NB4 (cell line): ENCODE measurements around the gene GSTT4.
A peak's percentile ranks its signal among the peaks of the same experiment; 100 is the strongest.
"Not testable (repeated sequence)": the region's sequence is repeated elsewhere in the genome, so short reads cannot be mapped to it uniquely, and the experiment has no call there.

ENCODE experiments used
- DNase-seq: peaks from one replicate; pipeline ENCODE4 v3.0.0; 2010; ENCODE audit warnings: low read depth
- H3K4me3 ChIP-seq: one replicate; pipeline ENCODE4 v1.5.1; 2011; ENCODE audit warnings: mild to moderate bottlenecking, low read depth, low read length, moderate library complexity
- CTCF ChIP-seq: IDR thresholded peaks from one replicate; pipeline ENCODE4 v1.5.1; 2012; ENCODE audit warnings: low read depth, low read length
- MYC ChIP-seq: IDR thresholded peaks from 2 replicates; pipeline ENCODE4 v1.6.1; 2011; ENCODE audit warnings: low read depth, low read length
- POLR2A ChIP-seq: IDR thresholded peaks from 2 replicates; pipeline ENCODE4 v1.6.1; 2011; ENCODE audit warnings: mild to moderate bottlenecking; ENCODE audit not compliant: insufficient read length; ENCODE audit errors: extremely low read depth
- TF ChIP-seq, protein P1 (sequence below): IDR thresholded peaks from 2 replicates; pipeline ENCODE4 v1.6.1; 2011; ENCODE audit warnings: low read depth, low read length

GSTT4 gene

GRCh38 chr22:23970816-23971486, 34.3 kb downstream of the GSTT4 start:
- TF ChIP-seq MYC = no peak
- DNase-seq = peak; percentile 10
- no peak overlapping the region for H3K4me3 ChIP-seq

GRCh38 chr22:23970201-23970641, 35.0 kb downstream of the GSTT4 start:
- TF ChIP-seq CTCF (no peak), POLR2A (no peak)
- TF ChIP-seq, protein P1, sequence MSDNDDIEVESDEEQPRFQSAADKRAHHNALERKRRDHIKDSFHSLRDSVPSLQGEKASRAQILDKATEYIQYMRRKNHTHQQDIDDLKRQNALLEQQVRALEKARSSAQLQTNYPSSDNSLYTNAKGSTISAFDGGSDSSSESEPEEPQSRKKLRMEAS = no peak
- no peak for DNase-seq
- no peak overlapping the region for H3K4me3 ChIP-seq

GRCh38 chr22:23969071-23969470, 36.2 kb downstream of the GSTT4 start:
- no peak for DNase-seq
- no peak overlapping the region for H3K4me3 ChIP-seq
- TF ChIP-seq, protein P1 = no peak
- TF ChIP-seq CTCF (no peak), MYC (no peak)

DNA sequence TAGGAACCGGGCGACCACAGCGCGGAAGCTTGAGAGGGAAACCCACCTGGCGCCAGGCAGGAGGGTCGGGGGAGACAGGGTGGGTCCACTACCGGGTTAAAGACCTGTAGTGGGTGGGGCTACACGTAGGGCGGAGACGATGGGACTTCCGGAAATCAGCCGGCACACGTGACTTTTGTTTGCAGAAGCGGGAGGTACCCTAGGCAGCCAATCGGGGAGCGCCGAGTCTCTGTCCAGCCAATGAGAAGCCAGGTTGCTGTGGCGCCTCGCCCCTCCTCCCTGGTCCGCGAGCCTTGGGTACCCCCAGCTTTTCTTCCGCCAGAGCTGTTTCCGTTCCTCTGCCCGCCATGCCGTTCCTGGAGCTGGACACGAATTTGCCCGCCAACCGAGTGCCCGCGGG, 38.7 kb downstream of the GSTT4 start, which contains the start of gene DDTL:
Gene DDTL (plus strand): TSS at position 321 of the 400 bp plus-strand sequence. CDS start 27 bp downstream, at position 348.
- DNase-seq, H3K4me3 ChIP-seq: not testable (repeated sequence)

DNA sequence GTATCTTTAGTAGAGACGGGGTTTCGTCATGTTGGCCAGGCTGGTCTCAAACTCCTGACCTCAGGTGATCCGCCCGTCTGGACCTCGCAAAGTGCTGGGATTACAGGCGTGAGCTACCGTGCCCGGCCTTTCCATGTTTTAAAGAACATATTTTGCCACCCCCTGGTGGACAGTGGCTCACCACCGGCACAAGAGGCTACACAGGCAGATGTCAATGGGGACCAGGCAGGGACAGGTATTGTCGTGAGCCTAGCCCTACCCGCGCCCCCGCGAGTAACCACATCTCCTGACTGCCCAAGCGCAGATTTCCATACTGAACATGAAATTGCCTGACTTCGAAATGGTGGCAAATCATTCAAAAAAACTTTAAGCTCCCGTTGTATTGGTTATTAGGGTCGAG, 39.2 kb downstream of the GSTT4 start:
- not testable (repeated sequence) for H3K4me3 ChIP-seq, DNase-seq

DNA sequence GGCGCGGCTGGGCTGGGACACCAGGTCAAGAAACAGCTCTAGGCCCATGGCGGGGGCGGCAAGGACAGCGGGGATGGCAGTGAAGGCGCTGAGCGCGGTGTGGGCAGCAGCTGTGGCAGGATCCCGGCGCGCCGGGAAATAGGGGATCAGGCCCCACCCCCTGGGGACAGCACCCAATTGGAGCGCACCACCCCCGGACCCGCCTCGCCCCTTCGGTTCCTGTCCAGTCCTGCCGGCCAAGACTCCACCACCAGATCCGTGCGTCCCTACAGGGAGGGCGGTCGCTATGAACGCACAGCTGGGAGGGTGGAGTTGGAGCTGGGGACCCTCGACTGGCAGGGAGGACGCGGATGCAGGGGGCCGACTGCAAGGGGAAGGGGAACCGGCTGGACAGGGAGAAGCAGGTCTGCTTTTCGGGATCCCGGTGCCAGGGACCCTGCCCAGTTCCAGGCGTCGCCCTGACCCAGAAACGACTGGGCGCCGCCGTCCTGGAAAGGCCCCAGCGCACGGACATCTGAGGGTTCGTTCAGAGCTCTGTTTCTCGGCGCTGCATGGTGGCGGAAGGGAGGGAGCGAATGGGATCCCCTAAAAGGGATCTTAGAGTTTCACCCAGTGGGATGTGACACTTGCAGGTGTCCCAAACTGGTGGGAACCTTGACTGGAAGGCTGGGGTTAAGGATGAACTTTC, 44.0 kb downstream of the GSTT4 start, which contains the start of gene GSTT2B:
Gene GSTT2B (minus strand): TSS at position 112 of the 688 bp plus-strand sequence. CDS start 64 bp downstream, at position 48.
- not testable (repeated sequence) for DNase-seq, H3K4me3 ChIP-seq

DNA sequence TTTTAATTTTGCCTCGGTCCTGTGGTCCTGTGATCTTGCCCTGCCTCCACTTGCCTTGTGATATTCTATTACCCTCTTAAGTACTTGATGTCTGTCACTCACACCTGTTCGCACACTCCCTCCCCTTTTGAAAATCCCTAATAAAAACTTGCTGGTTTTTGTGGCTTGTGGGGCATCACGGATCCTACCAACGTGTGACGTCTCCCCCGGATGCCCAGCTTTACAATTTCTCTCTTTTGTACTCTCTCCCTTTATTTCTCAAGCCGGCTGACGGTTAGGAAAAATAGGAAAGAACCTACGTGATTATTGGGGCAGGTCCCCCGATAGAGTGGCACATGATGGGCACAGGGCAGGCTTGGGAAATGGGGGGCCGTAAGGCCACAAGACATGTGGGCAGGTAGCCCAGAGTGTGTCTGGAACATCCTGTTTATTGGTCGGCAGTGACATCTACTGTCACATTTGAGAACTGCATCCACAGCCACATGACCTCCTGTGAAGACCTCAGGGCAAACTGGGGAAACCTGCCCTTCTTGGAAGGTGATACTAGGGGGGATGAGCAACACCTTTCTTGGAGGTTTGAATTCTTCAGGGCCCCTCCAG, 48.9 kb downstream of the GSTT4 start:
- TF ChIP-seq CTCF = peak; percentile 61
- DNase-seq = peak; percentile 69
- not testable (repeated sequence) for H3K4me3 ChIP-seq

- not testable (repeated sequence) for H3K4me3 ChIP-seq, DNase-seq
Observed at GRCh38 chr22:23955886-23956285, 49.4 kb downstream of the GSTT4 start.

- DNase-seq, H3K4me3 ChIP-seq: not testable (repeated sequence)
Observed at GRCh38 chr22:23954991-23955305, 50.3 kb downstream of the GSTT4 start.

- H3K4me3 ChIP-seq = not testable (repeated sequence)
Observed at GRCh38 chr22:23954193-23954990, 50.9 kb downstream of the GSTT4 start.

DNA sequence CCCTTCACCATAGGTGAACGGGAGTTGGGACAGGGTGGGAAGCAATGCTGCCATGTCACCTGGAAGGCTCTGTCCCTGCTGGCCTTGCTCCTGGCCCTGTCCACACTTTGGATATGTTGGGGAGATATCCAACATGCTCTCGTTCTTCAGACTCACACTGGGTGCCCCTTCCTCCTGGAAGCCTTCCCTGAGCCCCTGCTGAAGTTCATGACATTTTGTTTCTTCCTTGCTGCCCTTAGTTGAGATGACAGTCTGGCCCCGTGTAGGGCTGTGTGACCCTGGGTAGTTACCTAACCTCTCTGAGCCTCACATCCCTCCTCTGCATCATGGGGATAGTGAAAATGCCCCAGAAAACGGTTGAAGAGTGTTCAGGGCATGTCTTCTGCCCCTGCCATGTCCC, 51.8 kb downstream of the GSTT4 start:
- H3K4me3 ChIP-seq, DNase-seq: not testable (repeated sequence)

More at GRCh38 chr22:23954193-23954990, 50.9 kb downstream of the GSTT4 start:
- DNase-seq = not testable (repeated sequence)

DNA sequence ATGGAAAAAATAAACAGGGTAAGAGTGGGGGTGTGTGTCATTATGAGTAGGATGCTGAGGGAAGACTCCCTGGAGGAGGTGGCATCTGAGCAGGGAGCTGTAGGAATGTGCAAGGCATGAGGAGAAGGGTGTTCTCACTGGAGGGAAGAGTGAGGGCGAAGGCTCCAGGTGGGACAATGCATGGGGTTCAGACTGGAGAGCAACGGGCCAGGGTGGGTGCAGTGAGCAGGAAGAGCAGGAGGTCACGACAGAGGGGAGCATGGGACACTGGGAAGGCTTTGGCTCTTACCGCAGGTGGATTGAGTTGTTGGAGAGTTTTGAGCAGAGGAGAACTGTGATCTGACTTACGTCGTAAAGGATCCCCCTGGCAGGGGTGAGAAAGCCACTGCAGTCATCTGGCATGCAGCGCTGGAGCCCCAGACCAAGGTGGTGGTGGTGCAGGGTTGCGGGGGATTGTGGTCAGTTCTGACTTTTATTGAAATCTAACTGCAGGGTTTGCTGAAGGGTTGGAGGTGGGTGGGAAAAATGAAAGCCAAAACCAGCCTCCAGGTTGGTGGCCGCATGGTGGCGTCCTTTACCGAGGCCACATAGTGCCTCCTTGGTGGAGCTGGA, 52.4 kb downstream of the GSTT4 start:
- not testable (repeated sequence) for DNase-seq, H3K4me3 ChIP-seq

DNA sequence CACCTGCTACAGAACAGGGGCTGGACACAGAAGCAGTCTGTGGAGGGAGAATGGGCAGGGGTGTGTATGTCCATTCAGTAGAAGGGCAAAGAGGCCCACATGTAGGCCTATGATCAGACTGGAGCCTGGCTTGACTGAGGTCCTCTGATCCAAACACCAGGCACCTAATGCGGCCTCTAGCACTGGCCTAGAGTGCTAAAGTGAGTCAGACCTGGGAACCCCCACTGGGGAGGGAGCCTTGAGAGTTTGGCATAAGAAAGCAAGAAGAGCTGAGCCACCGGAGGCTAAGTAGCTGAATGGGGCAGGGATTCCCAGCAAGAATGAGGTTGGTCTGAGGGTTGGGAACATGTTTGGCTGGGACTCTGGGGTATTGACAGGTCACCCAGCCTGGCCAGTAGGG, 53.9 kb downstream of the GSTT4 start:
- DNase-seq, H3K4me3 ChIP-seq: not testable (repeated sequence)
